Astrocyte (in vitro differentiated cells and primary cell): ENCODE results near the gene PPM1H. TPM values are rescaled to one million over a fixed set of nuclear protein-coding genes. Genes with fewer than 3 reads are reported as not detected.

ENCODE experiments used
- DNase-seq: peaks from one replicate; pipeline ENCODE4 v3.0.0-alpha.2; 2010; ENCODE audit warnings: low read depth
- FAIRE-seq: peaks from 2 replicates; lab custom pipeline; 2011; peaks lifted over from hg19 to GRCh38; lab: Jason Lieb, UNC
- H2AFZ ChIP-seq: 2 replicates; pipeline ENCODE4 v1.6.0; 2012; ENCODE audit warnings: low read depth, low read length, inconsistent platforms
- H3K27ac ChIP-seq: 2 replicates; pipeline ENCODE4 v1.5.1; 2011; ENCODE audit warnings: low read depth, low read length, inconsistent platforms
- H3K27me3 ChIP-seq: 2 replicates; pipeline ENCODE4 v1.6.0; 2011; ENCODE audit warnings: low read length, inconsistent platforms; ENCODE audit not compliant: insufficient read depth
- H3K36me3 ChIP-seq: 2 replicates; pipeline ENCODE4 v1.5.1; 2011; ENCODE audit warnings: low read length, inconsistent platforms; ENCODE audit not compliant: insufficient read depth
- H3K4me1 ChIP-seq: 2 replicates; pipeline ENCODE4 v1.5.1; 2011; ENCODE audit warnings: low read length, inconsistent platforms; ENCODE audit not compliant: insufficient read depth
- H3K4me2 ChIP-seq: 2 replicates; pipeline ENCODE4 v1.6.0; 2012; ENCODE audit warnings: low read length, inconsistent platforms
- H3K4me3 ChIP-seq: 2 replicates; pipeline ENCODE4 v1.5.1; 2011; ENCODE audit warnings: low read depth, mild to moderate bottlenecking, low read length, inconsistent platforms; ENCODE audit not compliant: insufficient read depth
- H3K79me2 ChIP-seq: 2 replicates; pipeline ENCODE4 v1.6.0; 2012; ENCODE audit warnings: mild to moderate bottlenecking, low read length, inconsistent platforms; ENCODE audit not compliant: insufficient read depth
- H3K9ac ChIP-seq: 2 replicates; pipeline ENCODE4 v1.6.0; 2012; ENCODE audit warnings: mild to moderate bottlenecking, low read length, inconsistent platforms
- H3K9me3 ChIP-seq: 2 replicates; pipeline ENCODE4 v1.5.1; 2012; ENCODE audit warnings: low read depth, mild to moderate bottlenecking, low read length, inconsistent platforms; ENCODE audit not compliant: insufficient read depth
- H4K20me1 ChIP-seq: 2 replicates; pipeline ENCODE4 v1.6.0; 2012; ENCODE audit warnings: low read length, inconsistent platforms; ENCODE audit not compliant: insufficient read depth
- H3K27ac Mint-ChIP-seq: one replicate; pipeline ENCODE4 v1.8.0; 2021; ENCODE audit warnings: mild to moderate bottlenecking, mixed read lengths; ENCODE audit not compliant: unreplicated experiment
- H3K27me3 Mint-ChIP-seq: one replicate; pipeline ENCODE4 v1.8.0; 2021; ENCODE audit warnings: low read depth, mixed read lengths; ENCODE audit not compliant: unreplicated experiment
- H3K36me3 Mint-ChIP-seq: one replicate; pipeline ENCODE4 v1.8.0; 2021; ENCODE audit warnings: low read depth, mixed read lengths; ENCODE audit not compliant: unreplicated experiment
- H3K4me1 Mint-ChIP-seq: one replicate; pipeline ENCODE4 v1.8.0; 2021; ENCODE audit warnings: low read depth, mixed read lengths; ENCODE audit not compliant: unreplicated experiment
- H3K4me3 Mint-ChIP-seq: one replicate; pipeline ENCODE4 v1.8.0; 2021; ENCODE audit warnings: mild to moderate bottlenecking, moderate library complexity, mixed read lengths; ENCODE audit not compliant: unreplicated experiment
- H3K9me3 Mint-ChIP-seq: one replicate; pipeline ENCODE4 v1.8.0; 2021; ENCODE audit warnings: mild to moderate bottlenecking, mixed read lengths; ENCODE audit not compliant: unreplicated experiment
- CTCF ChIP-seq: IDR thresholded peaks from 2 replicates; pipeline ENCODE4 v1.5.1; 2011; ENCODE audit warnings: low read depth, mild to moderate bottlenecking, inconsistent platforms, low read length, moderate library complexity; ENCODE audit not compliant: insufficient read depth
- EZH2 ChIP-seq: IDR thresholded peaks from 2 replicates; pipeline ENCODE4 v1.6.1; 2012; ENCODE audit warnings: mild to moderate bottlenecking, low read length, inconsistent platforms; ENCODE audit not compliant: insufficient read depth
- total RNA-seq: library from RNA; stranded (reverse); gene quantifications from 2 replicates; pipeline ENCODE4 v1.2.1, GENCODE V29; 2021

Gene PPM1H
- total RNA-seq, 1 donor from 2014 or later, result 7.8 TPM

- Histone ChIP-seq H3K4me2 (no peak overlapping the region), H3K36me3 (no peaks in the 10 kb centered on the region), H3K27me3 (no peaks in the 10 kb centered on the region), H3K9me3 (no peaks in the 10 kb centered on the region), H3K4me3 (no peak overlapping the region), H3K9ac (no peak overlapping the region), H3K79me2 (no peaks in the 10 kb centered on the region), H4K20me1 (no peaks in the 10 kb centered on the region), H2AFZ (no peak overlapping the region), H3K4me1 (peaks cover 39% of the 10 kb centered on the region), H3K27ac (no peak overlapping the region)
- TF ChIP-seq EZH2, result no peak
- TF ChIP-seq CTCF, result no peak
- no peaks in the 10 kb centered on the region for H3K27me3 Mint-ChIP-seq
- no peak overlapping the region for H3K4me3 Mint-ChIP-seq
- FAIRE-seq, result no peak
- DNase-seq, result no peak
- peaks cover 17% of the 10 kb centered on the region for H3K4me1 Mint-ChIP-seq
- no peaks in the 10 kb centered on the region for H3K9me3 Mint-ChIP-seq
- H3K27ac Mint-ChIP-seq, result no peak overlapping the region
- peaks cover 3% of the 10 kb centered on the region for H3K36me3 Mint-ChIP-seq
Measured at GRCh38 chr12:62789851-62790250, 145.1 kb downstream of the PPM1H start.

- H3K9me3 Mint-ChIP-seq, result no peaks in the 10 kb centered on the region
- DNase-seq (no peak), FAIRE-seq (no peak)
- peaks cover 3% of the 10 kb centered on the region for H3K36me3 Mint-ChIP-seq
- Histone ChIP-seq H4K20me1 (no peaks in the 10 kb centered on the region), H3K4me1 (peaks cover 40% of the 10 kb centered on the region), H3K4me3 (no peak overlapping the region), H3K4me2 (no peak overlapping the region), H3K36me3 (no peaks in the 10 kb centered on the region), H3K79me2 (no peaks in the 10 kb centered on the region), H3K27ac (no peak overlapping the region), H3K9ac (no peak overlapping the region), H2AFZ (peak overlapping the region; percentile 31), H3K9me3 (no peaks in the 10 kb centered on the region), H3K27me3 (no peaks in the 10 kb centered on the region)
- TF ChIP-seq EZH2 (no peak), CTCF (no peak)
- H3K4me1 Mint-ChIP-seq, result peaks cover 16% of the 10 kb centered on the region
- no peak overlapping the region for H3K4me3 Mint-ChIP-seq
- H3K27ac Mint-ChIP-seq, result no peak overlapping the region
- H3K27me3 Mint-ChIP-seq, result no peaks in the 10 kb centered on the region
Measured at GRCh38 chr12:62787611-62788010, 147.3 kb downstream of the PPM1H start.

- H3K4me3 Mint-ChIP-seq, result no peak overlapping the region
- Histone ChIP-seq H3K4me2 (no peak overlapping the region), H2AFZ (no peak overlapping the region), H3K4me1 (peaks cover 35% of the 10 kb centered on the region), H3K36me3 (no peaks in the 10 kb centered on the region), H3K27me3 (no peaks in the 10 kb centered on the region), H3K4me3 (no peak overlapping the region), H3K27ac (no peak overlapping the region), H4K20me1 (no peaks in the 10 kb centered on the region), H3K79me2 (no peaks in the 10 kb centered on the region), H3K9me3 (no peaks in the 10 kb centered on the region), H3K9ac (no peak overlapping the region)
- H3K9me3 Mint-ChIP-seq, result no peaks in the 10 kb centered on the region
- no peak overlapping the region for H3K27ac Mint-ChIP-seq
- DNase-seq (no peak), FAIRE-seq (no peak)
- TF ChIP-seq EZH2 (no peak), CTCF (no peak)
- H3K27me3 Mint-ChIP-seq, result no peaks in the 10 kb centered on the region
- H3K4me1 Mint-ChIP-seq, result peaks cover 14% of the 10 kb centered on the region
- peaks cover 3% of the 10 kb centered on the region for H3K36me3 Mint-ChIP-seq
Measured at GRCh38 chr12:62787023-62787422, 147.9 kb downstream of the PPM1H start.
